Muscle of leg (tissue), 16 donors: ENCODE measurements around the gene ZCCHC3. TPM values are rescaled to one million over a fixed set of nuclear protein-coding genes. Genes with fewer than 3 reads are reported as not detected.
"Not testable (repeated sequence)": the region's sequence is repeated elsewhere in the genome, so short reads cannot be mapped to it uniquely, and the experiment has no call there.

ENCODE experiments used
- DNase-seq: peaks from one replicate; pipeline ENCODE4 v3.0.0; 2013
- H3K27ac ChIP-seq: one replicate; pipeline ENCODE4 v1.5.1; 2013; ENCODE audit warnings: mild to moderate bottlenecking, low read length, control low read depth
- H3K27me3 ChIP-seq: one replicate; pipeline ENCODE4 v1.6.1; 2013; ENCODE audit warnings: low read length; ENCODE audit not compliant: control insufficient read depth, insufficient read depth
- H3K36me3 ChIP-seq: one replicate; pipeline ENCODE4 v1.6.1; 2013; ENCODE audit warnings: low read length; ENCODE audit not compliant: control insufficient read depth, insufficient read depth
- H3K4me1 ChIP-seq: one replicate; pipeline ENCODE4 v1.6.1; 2013; ENCODE audit warnings: low read length; ENCODE audit not compliant: control insufficient read depth, insufficient read depth
- H3K4me3 ChIP-seq: one replicate; pipeline ENCODE4 v1.5.1; 2013; ENCODE audit warnings: low read length, control low read depth
- H3K9me3 ChIP-seq: replicated peaks from 2 replicates; pipeline ENCODE4 v1.6.1; 2013; ENCODE audit warnings: low read depth, low read length; ENCODE audit not compliant: control insufficient read depth
- WGBS: methylation state at CpG from one replicate; pipeline ENCODE4 v1.1.5; 2013; ENCODE audit warnings: missing lambda C conversion rate; ENCODE audit not compliant: insufficient coverage; 5-methylcytosine and 5-hydroxymethylcytosine counted together
- long read RNA-seq, 11 donors: transcript quantifications; one replicate each; lab custom pipeline, GENCODE V29; 2026
- polyA plus RNA-seq, 8 donors: library from polyadenylated mRNA; unstranded; fragments of 120-200 nt; gene quantifications; one replicate each; pipeline versions ENCODE4 v1.2.1 to v1.2.3, GENCODE V29; 2013; ENCODE audit warnings: inconsistent platforms in 1 of 8, low replicate concordance in 1 of 8; ENCODE audit not compliant: insufficient read length in 8 of 8, insufficient read depth in 1 of 8
- total RNA-seq: library from RNA; stranded (reverse); fragments of 120-200 nt; gene quantifications from one replicate; pipeline ENCODE4 v1.2.4, GENCODE V29; 2013

Gene ZCCHC3, protein sequence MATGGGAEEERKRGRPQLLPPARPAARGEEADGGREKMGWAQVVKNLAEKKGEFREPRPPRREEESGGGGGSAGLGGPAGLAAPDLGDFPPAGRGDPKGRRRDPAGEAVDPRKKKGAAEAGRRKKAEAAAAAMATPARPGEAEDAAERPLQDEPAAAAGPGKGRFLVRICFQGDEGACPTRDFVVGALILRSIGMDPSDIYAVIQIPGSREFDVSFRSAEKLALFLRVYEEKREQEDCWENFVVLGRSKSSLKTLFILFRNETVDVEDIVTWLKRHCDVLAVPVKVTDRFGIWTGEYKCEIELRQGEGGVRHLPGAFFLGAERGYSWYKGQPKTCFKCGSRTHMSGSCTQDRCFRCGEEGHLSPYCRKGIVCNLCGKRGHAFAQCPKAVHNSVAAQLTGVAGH
- total RNA-seq, result 22.4 TPM
- polyA plus RNA-seq, result 10 to 100 TPM; 29.2 to 41.4 (median 37.2) TPM
- long read RNA-seq, donor 1, transcript ZCCHC3-201 (1 exons, 3,354 nt), result major isoform, 15 of 15 reads
- long read RNA-seq, donor 1, partial matches to known transcripts, result 0 of 15 reads
- long read RNA-seq, donor 1, other reads (novel, unspliced or antisense), result 0 of 15 reads
- long read RNA-seq, donor 2, transcript ZCCHC3-201 (1 exons, 3,354 nt), result major isoform, 5 of 5 reads
- long read RNA-seq, donor 2, partial matches to known transcripts, result 0 of 5 reads
- long read RNA-seq, donor 2, other reads (novel, unspliced or antisense), result 0 of 5 reads
- long read RNA-seq, donor 3, transcript ZCCHC3-201 (1 exons, 3,354 nt), result major isoform, 21 of 21 reads
- long read RNA-seq, donor 3, partial matches to known transcripts, result 0 of 21 reads
- long read RNA-seq, donor 3, other reads (novel, unspliced or antisense), result 0 of 21 reads
- long read RNA-seq, donor 4, transcript ZCCHC3-201 (1 exons, 3,354 nt), result major isoform, 20 of 20 reads
- long read RNA-seq, donor 4, partial matches to known transcripts, result 0 of 20 reads
- long read RNA-seq, donor 4, other reads (novel, unspliced or antisense), result 0 of 20 reads
- long read RNA-seq, donor 5, transcript ZCCHC3-201 (1 exons, 3,354 nt), result major isoform, 82 of 82 reads
- long read RNA-seq, donor 5, partial matches to known transcripts, result 0 of 82 reads
- long read RNA-seq, donor 5, other reads (novel, unspliced or antisense), result 0 of 82 reads
- long read RNA-seq, donor 6, transcript ZCCHC3-201 (1 exons, 3,354 nt), result major isoform, 46 of 46 reads
- long read RNA-seq, donor 6, partial matches to known transcripts, result 0 of 46 reads
- long read RNA-seq, donor 6, other reads (novel, unspliced or antisense), result 0 of 46 reads
- long read RNA-seq, donor 7, transcript ZCCHC3-201 (1 exons, 3,354 nt), result major isoform, 44 of 44 reads
- long read RNA-seq, donor 7, partial matches to known transcripts, result 0 of 44 reads
- long read RNA-seq, donor 7, other reads (novel, unspliced or antisense), result 0 of 44 reads
- long read RNA-seq, donor 8, transcript ZCCHC3-201 (1 exons, 3,354 nt), result major isoform, 17 of 17 reads
- long read RNA-seq, donor 8, partial matches to known transcripts, result 0 of 17 reads
- long read RNA-seq, donor 8, other reads (novel, unspliced or antisense), result 0 of 17 reads
- long read RNA-seq, donor 9, transcript ZCCHC3-201 (1 exons, 3,354 nt), result major isoform, 34 of 34 reads
- long read RNA-seq, donor 9, partial matches to known transcripts, result 0 of 34 reads
- long read RNA-seq, donor 9, other reads (novel, unspliced or antisense), result 0 of 34 reads
- long read RNA-seq, donor 10, transcript ZCCHC3-201 (1 exons, 3,354 nt), result major isoform, 29 of 29 reads
- long read RNA-seq, donor 10, partial matches to known transcripts, result 0 of 29 reads
- long read RNA-seq, donor 10, other reads (novel, unspliced or antisense), result 0 of 29 reads
- long read RNA-seq, donor 11, transcript ZCCHC3-201 (1 exons, 3,354 nt), result major isoform, 30 of 30 reads
- long read RNA-seq, donor 11, partial matches to known transcripts, result 0 of 30 reads
- long read RNA-seq, donor 11, other reads (novel, unspliced or antisense), result 0 of 30 reads

DNA sequence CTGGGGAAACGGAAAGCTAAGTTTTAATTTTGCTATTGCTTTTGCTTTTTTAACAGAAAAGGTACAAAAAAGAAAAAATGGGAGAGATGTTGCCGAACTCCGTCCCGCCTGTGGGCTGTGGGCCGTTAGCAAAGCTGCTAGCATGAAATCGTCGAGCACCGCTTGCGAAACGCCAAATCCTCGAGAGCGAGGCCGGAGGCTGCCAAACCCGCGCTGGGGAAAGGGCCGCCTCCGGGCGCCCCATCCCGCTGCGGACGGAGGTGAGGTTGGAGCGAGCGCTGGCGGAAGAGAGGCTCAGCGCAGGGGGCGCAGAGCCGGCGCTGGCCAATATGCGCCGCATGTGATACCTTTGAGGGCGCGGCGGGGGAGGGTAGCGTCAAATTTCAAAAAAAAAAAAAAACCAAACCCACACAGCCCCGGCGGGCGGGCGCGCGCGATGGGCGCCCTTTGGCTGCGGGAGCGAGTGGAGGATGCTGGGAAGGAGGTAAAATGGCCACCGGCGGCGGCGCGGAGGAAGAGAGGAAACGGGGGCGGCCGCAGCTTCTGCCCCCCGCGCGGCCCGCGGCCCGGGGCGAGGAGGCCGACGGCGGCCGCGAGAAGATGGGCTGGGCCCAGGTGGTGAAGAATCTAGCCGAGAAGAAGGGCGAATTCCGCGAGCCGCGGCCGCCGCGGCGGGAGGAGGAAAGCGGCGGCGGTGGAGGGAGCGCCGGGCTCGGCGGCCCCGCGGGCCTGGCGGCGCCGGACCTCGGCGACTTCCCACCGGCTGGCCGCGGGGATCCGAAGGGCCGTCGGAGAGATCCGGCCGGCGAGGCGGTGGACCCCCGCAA is at the start of gene ZCCHC3:
Gene ZCCHC3 (plus strand): TSS at position 473 of the 827 bp plus-strand sequence. CDS start 17 bp downstream, at position 490.
- Histone ChIP-seq H3K36me3 (peaks cover 4% of the 10 kb centered on the region), H3K27me3 (no peaks in the 10 kb centered on the region), H3K4me3 (peak within 1 kb of the TSS; percentile 69), H3K27ac (peak within 1 kb of the TSS; percentile 94), H3K9me3 (no peaks in the 10 kb centered on the region), H3K4me1 (peaks cover 30% of the 10 kb centered on the region)
- under 1% methylated on average over 86 of the region's 99 CpGs for WGBS
- peak; percentile 97 for DNase-seq

DNA sequence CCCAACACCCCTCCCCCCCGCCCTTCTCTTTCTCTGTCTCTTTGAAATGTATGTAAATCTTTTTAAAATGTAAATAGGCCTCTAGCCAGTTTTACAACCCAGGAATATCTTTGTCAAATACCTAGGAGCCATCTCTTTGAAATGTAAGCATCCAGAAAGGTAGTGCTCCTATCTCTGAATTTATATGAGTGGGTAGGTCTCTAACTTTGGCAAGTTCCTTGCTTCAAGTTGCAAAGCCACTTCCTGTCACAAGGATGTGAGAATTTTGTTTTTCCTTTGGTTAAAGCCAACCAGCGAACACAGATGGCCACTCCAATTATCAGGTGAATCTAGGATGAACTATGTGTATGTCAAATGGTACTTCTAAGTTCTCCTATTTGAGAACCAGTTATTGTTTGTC is 46.0 kb upstream of the ZCCHC3 start:
- whole genome bisulfite sequencing, result no CpG with 5 or more reads among the region's 2 CpGs

DNA sequence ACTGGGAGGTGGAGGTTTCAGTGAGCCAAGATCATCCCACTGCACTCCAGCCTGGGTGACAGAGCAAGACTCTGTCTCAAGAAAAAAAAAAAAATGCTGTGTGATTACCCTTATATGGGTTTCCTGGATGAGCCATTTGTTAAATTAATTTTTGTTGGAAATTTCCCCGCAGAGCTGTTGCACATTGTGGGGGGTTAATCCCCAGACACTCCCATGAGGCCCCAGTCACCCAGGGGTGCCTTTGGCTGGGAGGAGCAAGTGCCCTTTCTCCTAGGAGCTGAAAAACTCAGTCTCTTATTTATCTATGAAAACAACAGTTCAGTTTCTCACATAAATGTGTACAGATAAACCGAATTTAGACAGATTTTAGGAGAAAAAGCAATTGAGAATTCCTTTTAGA is 44.6 kb upstream of the ZCCHC3 start:
- H3K36me3 ChIP-seq, result no peaks in the 10 kb centered on the region
- WGBS, result 60% methylated on average over 1 of the region's 2 CpGs
- no peak overlapping the region for H3K27ac ChIP-seq
- no peaks in the 10 kb centered on the region for H3K9me3 ChIP-seq
- H3K4me1 ChIP-seq, result no peaks in the 10 kb centered on the region
- no peak for DNase-seq
- H3K4me3 ChIP-seq, result no peak overlapping the region
- peaks cover 6% of the 10 kb centered on the region for H3K27me3 ChIP-seq

More for the DNA sequence above, 46.0 kb upstream of the ZCCHC3 start:
- H3K27ac ChIP-seq, result no peak overlapping the region
- peaks cover 4% of the 10 kb centered on the region for H3K27me3 ChIP-seq
- H3K4me1 ChIP-seq, result no peaks in the 10 kb centered on the region
- no peak for DNase-seq
- H3K36me3 ChIP-seq, result no peaks in the 10 kb centered on the region
- peaks cover 2% of the 10 kb centered on the region for H3K9me3 ChIP-seq
- no peak overlapping the region for H3K4me3 ChIP-seq

DNA sequence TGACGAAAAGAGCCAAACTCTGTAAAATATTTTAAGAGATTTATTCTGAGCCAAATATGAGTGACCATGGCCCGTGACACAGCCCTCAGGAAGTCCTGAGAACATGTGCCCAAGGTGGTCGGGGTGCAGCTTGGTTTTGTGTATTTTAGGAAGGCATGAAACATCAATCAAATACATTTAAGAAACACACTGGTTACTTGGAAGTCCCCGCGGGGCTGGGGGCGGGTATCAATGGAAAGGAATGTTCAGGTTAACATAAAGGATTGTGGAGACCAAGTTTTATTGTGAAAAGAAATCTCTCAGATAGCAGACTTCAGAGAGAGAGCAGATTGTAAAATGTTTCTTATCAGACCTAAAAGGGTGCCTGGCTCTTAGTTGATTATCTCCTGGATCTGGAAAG is 43.9 kb upstream of the ZCCHC3 start:
- no CpG with 5 or more reads among the region's 6 CpGs for WGBS
- H3K4me1 ChIP-seq, result not testable (repeated sequence)

DNA sequence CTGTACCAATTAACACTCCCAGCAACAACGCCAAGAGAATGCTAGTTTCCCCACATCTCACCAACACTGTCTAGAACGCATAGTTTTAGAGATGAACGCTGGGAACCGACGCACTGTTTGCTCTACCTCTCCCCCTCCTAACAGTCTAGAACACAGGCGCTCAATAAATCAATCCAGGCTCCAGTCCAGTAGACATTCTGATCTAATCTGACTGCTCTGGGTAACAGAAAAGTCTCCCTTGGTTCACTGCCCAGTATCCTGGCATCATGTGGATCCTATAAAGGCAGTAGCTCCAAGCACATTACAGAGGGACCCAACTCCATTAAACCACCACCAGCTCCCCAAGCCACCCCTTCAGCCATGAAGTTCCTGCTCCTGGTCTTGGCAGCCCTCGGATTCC is 40.0 kb upstream of the ZCCHC3 start, which contains the start of gene DEFB132:
Gene DEFB132 (plus strand): TSS at position 306 of the 400 bp plus-strand sequence. CDS start 55 bp downstream, at position 361.
- Histone ChIP-seq H3K4me1 (no peaks in the 10 kb centered on the region), H3K4me3 (no peak within 1 kb of the TSS), H3K9me3 (no peaks in the 10 kb centered on the region), H3K27ac (no peak within 1 kb of the TSS), H3K27me3 (peaks cover 6% of the 10 kb centered on the region), H3K36me3 (no peaks in the 10 kb centered on the region)
- WGBS, result 74% methylated on average over 6 of the region's 7 CpGs
- DNase-seq, result no peak

More for the DNA sequence above, 43.9 kb upstream of the ZCCHC3 start:
- not testable (repeated sequence) for H3K9me3 ChIP-seq, H3K27ac ChIP-seq, H3K27me3 ChIP-seq, DNase-seq, H3K4me3 ChIP-seq, H3K36me3 ChIP-seq

DNA sequence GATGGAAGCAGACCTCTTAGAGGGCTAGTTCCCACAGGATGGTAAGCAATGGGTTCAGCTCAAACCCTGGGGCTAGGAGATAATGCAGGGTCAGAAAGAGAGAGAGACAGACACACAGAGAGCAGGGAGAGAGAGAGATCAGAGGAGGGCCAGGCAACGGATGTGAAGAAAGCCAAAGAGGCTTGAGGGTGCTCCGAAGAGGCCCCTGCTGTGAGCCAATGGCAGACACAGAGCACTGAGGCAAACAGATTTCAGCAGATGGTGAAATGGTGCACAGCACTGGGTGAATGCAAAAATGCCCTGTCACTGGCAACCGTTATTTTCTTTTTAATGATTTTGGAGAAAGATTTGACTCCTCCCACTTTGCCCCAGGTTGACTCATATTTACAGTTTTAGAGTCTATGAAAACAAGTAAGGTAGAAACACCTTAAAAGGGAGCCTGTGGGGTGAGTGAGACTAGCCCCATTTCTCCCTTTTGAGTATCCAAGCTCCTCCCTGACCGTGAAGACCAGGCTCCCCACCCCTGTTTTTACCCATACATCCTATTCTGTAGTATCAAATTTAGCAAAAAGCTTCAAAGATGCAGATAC is 39.0 kb upstream of the ZCCHC3 start:
- Histone ChIP-seq H3K27me3 (peaks cover 6% of the 10 kb centered on the region), H3K9me3 (no peaks in the 10 kb centered on the region), H3K4me3 (no peak overlapping the region), H3K4me1 (no peaks in the 10 kb centered on the region), H3K36me3 (no peaks in the 10 kb centered on the region), H3K27ac (no peak overlapping the region)
- 61% methylated on average over 2 of the region's 4 CpGs for WGBS
- DNase-seq, result no peak

DNA sequence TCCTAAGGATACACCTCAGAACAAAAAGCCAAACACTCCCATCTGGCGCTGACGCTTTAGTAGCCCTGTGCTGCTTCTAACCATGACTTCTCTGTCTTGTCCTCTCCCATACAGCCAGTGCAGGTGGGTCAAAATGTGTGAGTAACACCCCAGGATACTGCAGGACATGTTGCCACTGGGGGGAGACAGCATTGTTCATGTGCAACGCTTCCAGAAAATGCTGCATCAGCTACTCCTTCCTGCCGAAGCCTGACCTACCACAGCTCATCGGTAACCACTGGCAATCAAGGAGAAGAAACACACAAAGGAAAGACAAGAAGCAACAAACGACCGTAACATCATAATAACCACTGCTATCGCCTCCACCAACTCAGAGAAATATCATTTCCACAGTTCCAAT is 38.4 kb upstream of the ZCCHC3 start:
- H3K9me3 ChIP-seq, result no peaks in the 10 kb centered on the region
- peaks cover 8% of the 10 kb centered on the region for H3K27me3 ChIP-seq
- 28% methylated on average over 4 of the region's 8 CpGs for WGBS
- no peak overlapping the region for H3K27ac ChIP-seq
- no peaks in the 10 kb centered on the region for H3K36me3 ChIP-seq
- DNase-seq, result no peak
- H3K4me3 ChIP-seq, result no peak overlapping the region
- H3K4me1 ChIP-seq, result no peaks in the 10 kb centered on the region

DNA sequence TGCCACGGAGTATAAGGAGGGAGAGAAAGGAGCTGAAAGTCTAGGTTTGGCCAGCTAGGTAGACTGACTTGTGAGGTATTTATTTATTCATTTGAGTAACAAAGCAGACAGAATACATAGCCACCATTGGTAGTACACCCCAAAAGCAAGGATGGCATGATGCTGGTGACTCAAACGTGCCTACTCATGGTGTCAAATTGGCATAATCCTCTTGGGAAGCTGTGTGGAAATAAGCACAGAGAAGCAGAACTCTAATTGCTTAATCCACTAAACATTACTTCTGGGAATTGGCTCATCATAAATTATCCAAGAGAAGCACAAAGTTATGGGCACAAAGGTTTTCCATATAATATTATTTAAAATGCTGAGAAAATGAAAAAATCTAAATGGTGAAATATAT is 37.4 kb upstream of the ZCCHC3 start:
- H3K9me3 ChIP-seq, result no peaks in the 10 kb centered on the region
- DNase-seq, result no peak
- H3K27me3 ChIP-seq, result peaks cover 5% of the 10 kb centered on the region
- H3K27ac ChIP-seq, result no peak overlapping the region
- no CpG with 5 or more reads among the region's 2 CpGs for WGBS
- H3K4me3 ChIP-seq, result no peak overlapping the region
- H3K4me1 ChIP-seq, result no peaks in the 10 kb centered on the region
- no peaks in the 10 kb centered on the region for H3K36me3 ChIP-seq
